Stimulated activated CD4-positive, alpha-beta T cell treated with anti-CD3 and anti-CD28 coated beads, Interleukin-1b, Interleukin-23, amount 100 ng/mL, for 24 hours (primary cell): ENCODE data around the gene GRPEL1.

Experiments
- DNase-seq, 4 experiments: peaks; one replicate each; pipeline ENCODE4 v3.0.0-alpha.2; 2020; ENCODE audit warnings: low read depth in 4 of 4, low spot score in 1 of 4

GRPEL1 gene

GRCh38 chr4:7066493-7066892 lies 1.4 kb downstream of the GRPEL1 start:
- no peak for DNase-seq

DNA sequence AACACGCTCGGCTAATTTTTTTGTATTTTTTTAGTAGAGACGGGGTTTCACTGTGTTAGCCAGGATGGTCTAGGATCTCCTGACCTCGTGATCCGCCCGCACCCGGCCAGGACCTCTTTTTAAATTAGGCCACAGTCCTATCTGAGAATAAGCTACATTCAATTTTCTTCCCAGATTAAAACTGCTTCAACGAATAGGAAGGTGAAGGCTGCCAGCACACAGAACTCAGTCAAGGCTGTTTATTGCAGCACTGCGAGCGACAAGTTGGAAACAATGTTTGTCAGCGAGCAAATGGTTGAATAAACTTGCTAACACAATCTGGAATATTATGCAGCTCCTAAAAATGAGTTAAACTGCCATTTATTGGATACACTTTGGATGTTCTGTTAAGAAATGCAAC lies 1.9 kb downstream of the GRPEL1 start:
- no peak for DNase-seq

- no peak for DNase-seq
Measured at GRCh38 chr4:7063362-7063761, 4.5 kb downstream of the GRPEL1 start.

DNA sequence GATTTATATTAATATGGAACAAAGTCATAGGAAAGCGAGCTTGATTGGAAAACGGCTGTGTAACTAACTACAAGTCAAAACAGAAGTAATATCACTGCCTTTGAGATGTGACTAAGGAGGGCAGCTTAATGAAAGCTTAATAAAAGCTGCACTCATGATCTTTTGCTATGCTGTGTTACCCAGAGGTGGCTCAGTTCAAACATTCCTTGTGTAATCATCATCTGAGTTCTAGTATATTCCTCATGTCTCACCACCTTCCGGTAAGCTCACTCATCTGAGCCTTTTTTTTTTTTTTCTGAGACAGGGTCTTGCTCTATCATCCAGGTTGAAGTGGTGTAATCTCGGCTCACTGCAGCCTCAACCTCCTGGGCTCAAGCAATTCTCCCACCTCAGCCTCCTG lies 5.0 kb downstream of the GRPEL1 start:
- no peak for DNase-seq

DNA sequence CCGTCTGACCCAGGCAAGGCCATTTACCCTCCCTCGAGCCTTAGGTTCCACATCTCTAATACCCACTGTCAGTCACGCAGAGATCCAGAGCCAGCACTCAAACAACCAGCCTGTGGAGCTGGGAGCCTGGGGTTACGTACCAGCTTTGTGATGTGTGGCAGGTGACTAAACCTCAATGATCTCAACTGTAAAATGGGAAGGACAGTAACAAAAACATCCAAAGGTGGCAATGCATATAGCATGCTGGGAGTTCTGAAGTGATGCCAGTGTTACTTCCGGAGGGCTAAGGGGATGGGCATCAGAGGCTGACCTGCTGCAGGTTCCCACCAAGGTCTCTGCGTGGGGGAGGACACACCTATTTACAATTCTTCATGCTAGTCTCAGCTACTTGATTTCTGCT lies 6.0 kb downstream of the GRPEL1 start:
- no peak for DNase-seq

- no peak for DNase-seq
Measured at GRCh38 chr4:7060346-7061150, 7.3 kb downstream of the GRPEL1 start.

DNA sequence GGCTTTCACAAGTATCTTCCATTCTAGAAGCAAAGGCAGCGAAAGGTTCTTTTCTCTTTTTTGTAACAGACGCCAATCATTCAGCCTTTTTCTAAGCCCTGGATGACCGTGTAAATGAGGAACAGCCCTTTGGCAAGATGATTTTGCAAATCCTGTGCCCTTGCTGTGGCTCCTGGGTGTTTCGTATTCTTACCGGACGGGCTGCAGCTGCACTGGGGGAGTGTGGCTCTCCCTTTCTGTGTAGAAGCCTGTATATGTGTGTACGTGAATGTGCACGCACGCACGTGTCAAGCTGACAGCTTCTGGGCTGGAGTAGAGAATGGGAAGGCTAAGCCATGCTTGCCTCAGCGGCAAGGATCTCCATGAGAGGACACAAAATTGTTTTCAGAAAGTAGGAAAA lies 8.2 kb downstream of the GRPEL1 start:
- DNase-seq = no peak

- DNase-seq = no peak
Measured at GRCh38 chr4:7058792-7059191, 9.1 kb downstream of the GRPEL1 start.

DNA sequence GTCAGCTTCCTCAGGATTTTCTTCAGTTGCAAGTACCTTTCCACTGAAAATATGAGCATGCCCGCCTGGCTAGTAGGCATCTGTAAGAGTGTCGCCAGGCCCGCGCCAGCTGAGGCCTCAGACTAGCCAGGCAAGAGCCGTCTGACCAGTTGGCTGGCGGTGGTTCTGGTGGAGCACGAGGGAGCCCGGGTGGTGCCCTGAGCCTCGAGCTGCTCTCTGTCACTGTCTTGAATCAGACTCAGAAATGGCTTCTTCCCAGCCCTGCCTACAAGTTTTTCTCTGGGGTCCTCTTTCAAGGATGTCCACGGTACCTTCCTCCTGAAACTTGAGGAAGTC lies 11.9 kb downstream of the GRPEL1 start:
- DNase-seq = no peak

- DNase-seq = no peak
Measured at GRCh38 chr4:7055111-7055989, 12.5 kb downstream of the GRPEL1 start.

DNA sequence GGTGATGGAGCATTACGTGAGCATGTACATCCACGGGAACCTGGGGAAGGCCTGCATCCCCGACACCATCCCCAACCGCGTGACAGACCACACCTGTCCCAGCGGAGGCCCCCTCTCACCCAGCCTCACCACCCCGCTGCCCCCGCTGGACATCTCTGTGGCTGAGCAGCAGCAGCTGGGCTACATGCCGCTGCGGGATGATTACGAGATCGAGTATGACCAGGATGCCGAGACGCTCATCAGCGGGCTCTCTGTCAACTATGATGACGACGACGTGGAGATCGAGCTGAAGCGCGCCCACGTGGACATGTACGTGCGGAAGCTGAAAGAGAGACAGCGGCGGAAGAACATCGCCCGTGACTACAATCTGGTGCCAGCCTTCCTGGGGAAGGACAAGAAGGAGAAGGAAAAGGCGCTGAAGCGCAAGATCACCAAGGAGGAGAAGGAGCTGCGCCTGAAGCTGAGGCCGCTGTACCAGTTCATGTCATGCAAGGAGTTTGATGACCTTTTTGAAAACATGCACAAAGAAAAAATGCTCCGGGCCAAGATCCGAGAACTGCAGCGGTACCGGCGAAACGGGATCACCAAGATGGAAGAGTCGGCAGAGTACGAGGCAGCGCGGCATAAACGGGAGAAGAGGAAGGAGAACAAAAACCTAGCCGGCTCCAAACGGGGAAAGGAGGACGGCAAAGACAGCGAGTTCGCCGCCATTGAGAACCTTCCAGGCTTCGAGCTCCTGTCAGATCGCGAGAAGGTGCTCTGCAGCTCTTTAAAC lies 13.6 kb downstream of the GRPEL1 start:
- no peak for DNase-seq

- no peak for DNase-seq
Measured at GRCh38 chr4:7052923-7053715, 14.7 kb downstream of the GRPEL1 start.

DNA sequence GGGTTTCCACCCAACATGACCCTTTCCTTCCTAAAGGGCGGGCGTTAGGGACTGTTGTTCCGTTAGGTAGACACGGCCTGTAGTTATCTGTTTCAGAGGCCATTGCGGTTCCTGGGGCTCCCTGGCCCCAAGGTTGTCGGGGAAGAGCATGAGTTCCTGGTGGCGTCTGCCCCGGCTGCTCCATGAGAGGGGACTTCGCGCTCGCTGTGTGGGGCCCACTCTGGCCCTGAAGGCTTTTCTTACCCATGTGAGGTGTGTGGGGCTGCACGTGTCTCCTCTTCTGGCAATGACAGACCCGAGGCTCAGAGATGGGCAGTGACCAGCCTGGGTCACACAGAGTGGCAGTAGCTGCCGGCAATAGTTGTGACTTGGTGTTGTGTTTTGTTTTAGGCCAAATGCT lies 15.6 kb downstream of the GRPEL1 start:
- no peak for DNase-seq

GRCh38 chr4:7051905-7052304 lies 16.0 kb downstream of the GRPEL1 start:
- no peak for DNase-seq

DNA sequence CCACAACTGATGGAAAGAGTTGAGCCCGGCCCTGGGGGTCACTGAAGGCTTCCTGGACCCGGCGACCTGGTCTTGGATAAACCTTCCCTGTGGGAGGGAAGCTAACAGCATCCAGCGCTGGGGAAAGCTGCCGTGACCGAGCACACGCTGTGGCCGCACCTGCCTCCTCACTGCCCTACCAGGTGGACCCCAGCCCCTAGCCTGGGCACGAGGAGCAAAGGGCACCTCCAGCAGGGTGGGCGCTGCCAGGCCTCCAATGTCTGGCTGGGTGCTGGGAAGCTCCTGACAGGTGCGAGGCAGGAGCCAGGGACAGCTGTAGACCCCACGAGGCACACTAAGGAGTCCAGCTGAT lies 16.7 kb downstream of the GRPEL1 start:
- no peak for DNase-seq

- DNase-seq = no peak
Measured at GRCh38 chr4:7050481-7051143, 17.3 kb downstream of the GRPEL1 start.

DNA sequence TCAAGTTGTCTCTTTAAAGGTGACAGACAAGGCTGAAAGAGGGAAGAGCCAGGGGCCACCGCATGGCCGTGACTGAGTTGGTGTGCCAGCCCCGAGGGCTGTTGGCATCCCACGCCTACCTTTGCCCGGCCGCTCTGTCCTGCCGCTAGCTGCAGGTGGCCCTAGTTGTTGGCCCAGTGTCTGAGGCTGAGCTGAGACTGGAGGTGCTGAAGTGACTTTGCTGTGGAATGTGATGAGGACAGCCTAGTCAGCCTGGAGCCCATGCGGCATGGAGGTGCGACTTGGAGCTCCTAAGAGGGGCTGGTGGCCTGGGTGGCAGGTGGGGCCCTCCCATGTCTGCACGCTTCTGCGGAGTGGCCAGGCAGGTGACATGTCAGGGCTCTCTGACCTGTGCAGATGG lies 18.1 kb downstream of the GRPEL1 start:
- no peak for DNase-seq

DNA sequence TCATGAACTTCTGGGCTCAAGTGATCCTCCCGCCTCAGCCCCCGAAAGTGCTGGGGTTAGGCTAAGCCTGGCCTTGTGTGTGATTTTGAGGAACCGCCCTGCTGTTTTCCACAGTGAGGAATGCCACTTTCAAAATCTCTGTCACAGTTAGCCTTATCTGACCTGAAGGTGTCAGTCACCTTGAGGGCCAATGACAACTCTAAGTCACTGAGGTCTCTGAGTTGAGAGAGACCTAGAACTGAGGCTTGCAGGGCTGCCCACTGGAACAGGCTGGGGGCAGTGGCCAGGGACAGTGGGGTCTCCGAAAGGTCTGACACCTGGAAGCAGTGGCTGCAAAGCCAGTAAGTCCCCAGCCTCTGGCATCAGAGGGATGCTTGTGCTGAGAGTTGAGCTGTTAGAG lies 18.6 kb downstream of the GRPEL1 start:
- no peak for DNase-seq

- DNase-seq = no peak
Measured at GRCh38 chr4:7048642-7049041, 19.2 kb downstream of the GRPEL1 start.

- no peak for DNase-seq
Measured at GRCh38 chr4:7046971-7047370, 20.9 kb downstream of the GRPEL1 start.
